Measurements from ENCODE around the gene GABRG3. TPM values are rescaled to one million over a fixed set of nuclear protein-coding genes. Genes with fewer than 3 reads are reported as not detected.

Gene GABRG3
- total RNA-seq, 1 experiment from 2014 or later, result 0.15 TPM

GRCh38 chr15:26929588-26929987 lies 41.4 kb upstream of the GABRG3 start:
- Histone ChIP-seq H2AK5ac (ENCODE audit: insufficient read length, low read length) (no peak overlapping the region), H2AFZ (ENCODE audit: low read length) (no peak overlapping the region), H2BK12ac (ENCODE audit: insufficient read length, low read depth, low read length) (no peak overlapping the region), H3T11ph (ENCODE audit: low read length) (no peak overlapping the region), H3K9ac (ENCODE audit: extremely low read depth, insufficient read length, low read length) (no peak overlapping the region), H3K23ac (ENCODE audit: insufficient read length, low read depth, low read length) (no peak overlapping the region), H4K8ac (replicated peaks; ENCODE audit: insufficient read length, low read depth, low read length) (no peak overlapping the region), H3K23me2 (ENCODE audit: insufficient read length, low read depth, low read length, poor library complexity, severe bottlenecking) (no peaks in the 10 kb centered on the region), H3K79me2 (ENCODE audit: insufficient read depth, low read length) (no peaks in the 10 kb centered on the region), H3K56ac (ENCODE audit: insufficient read length, low read depth, low read length) (no peak overlapping the region), H3K27me3 (ENCODE audit: insufficient read depth, low read length) (no peaks in the 10 kb centered on the region), H2BK20ac (ENCODE audit: low read depth, low read length, poor library complexity, severe bottlenecking) (no peak overlapping the region), H3K4me2 (ENCODE audit: insufficient read depth, insufficient read length, low read length) (no peak overlapping the region), H2BK15ac (ENCODE audit: low read depth, low read length) (no peak overlapping the region), H3K9me3 (ENCODE audit: control insufficient read depth, low read depth, low read length) (no peaks in the 10 kb centered on the region), H2BK120ac (ENCODE audit: low read depth, low read length, poor library complexity, severe bottlenecking) (no peak overlapping the region), H3K14ac (ENCODE audit: insufficient read depth, low read length) (no peak overlapping the region), H3K4me1 (ENCODE audit: insufficient read depth, low read length) (no peaks in the 10 kb centered on the region), H3K79me1 (ENCODE audit: insufficient read depth, low read depth, low read length, poor library complexity, severe bottlenecking) (no peaks in the 10 kb centered on the region), H4K5ac (ENCODE audit: insufficient read length, low read depth, low read length) (no peak overlapping the region), H4K91ac (ENCODE audit: insufficient read length, low read depth, low read length) (no peak overlapping the region), H3K4ac (ENCODE audit: low read depth, low read length) (no peak overlapping the region), H3K18ac (ENCODE audit: insufficient read length, low read depth, low read length) (no peak overlapping the region), H3K27ac (ENCODE audit: insufficient read length, low read depth, low read length) (no peak overlapping the region), H2BK5ac (ENCODE audit: insufficient read length, low read length) (no peak overlapping the region), H4K20me1 (ENCODE audit: control insufficient read depth, insufficient read depth, insufficient read length) (no peaks in the 10 kb centered on the region)
- TF ChIP-seq CTCF (conservative IDR thresholded peaks at IDR 0.05), result no peak
- H3K4me1 Mint-ChIP-seq, result peaks cover 3 to 5% of the 10 kb centered on the region in 2 experiments; a peak in 1 of 4 replicates
- no peak overlapping the region for H3K4me3 Mint-ChIP-seq
- no peaks in the 10 kb centered on the region for H3K9me3 Mint-ChIP-seq
- H3K27me3 Mint-ChIP-seq (ENCODE audit: low read depth), result no peaks in the 10 kb centered on the region
- no CpG with 5 or more reads among the region's 4 CpGs for WGBS (ENCODE audit: extremely low coverage, insufficient read length, low lambda C conversion rate)
- H3K36me3 Mint-ChIP-seq (ENCODE audit: insufficient read depth in 1 of 3, low read depth in 3 of 3), result no peaks in the 10 kb centered on the region; a peak in 2 of 7 replicates
- no peak for DNase-seq
- H3K27ac Mint-ChIP-seq, result no peak overlapping the region
